Activated CD8-positive, alpha-beta memory T cell treated with anti-CD3 and anti-CD28 coated beads, Interleukin-2, amount 10 ng/mL, durations not matched to agents 7 days and 5 days (primary cell): ENCODE results near the gene UBE2G1. TPM values are rescaled to one million over a fixed set of nuclear protein-coding genes. Genes with fewer than 3 reads are reported as not detected.
"Not testable (repeated sequence)": the region's sequence is repeated elsewhere in the genome, so short reads cannot be mapped to it uniquely, and the experiment has no call there.

Experiments used
- ATAC-seq: fragments of 150-1000 bp; cut with Tn5 transposase; one replicate; pipeline ENCODE4 v1.10.0; 2021; ENCODE audit warnings: moderate library complexity
- CTCF ChIA-PET: fragments of 350-600 bp; sonication (Branson Sonifier 250); formaldehyde crosslinking; loops from one replicate; lab custom pipeline; 2021; ENCODE audit warnings: antibody characterized with exemption; lab: Charles Lee
- DNase-seq: peaks from one replicate; pipeline ENCODE4 v3.0.0-alpha.2; 2020
- H3K27ac Mint-ChIP-seq: one replicate; pipeline ENCODE4 v1.8.0; 2021; ENCODE audit warnings: mild to moderate bottlenecking, mixed read lengths
- H3K27me3 Mint-ChIP-seq: one replicate; pipeline ENCODE4 v1.8.0; 2021; ENCODE audit warnings: mixed read lengths
- H3K36me3 Mint-ChIP-seq: one replicate; pipeline ENCODE4 v1.8.0; 2021; ENCODE audit warnings: mild to moderate bottlenecking, mixed read lengths
- H3K4me1 Mint-ChIP-seq: one replicate; pipeline ENCODE4 v1.8.0; 2021; ENCODE audit warnings: mixed read lengths
- H3K4me3 Mint-ChIP-seq: one replicate; pipeline ENCODE4 v1.8.0; 2021; ENCODE audit warnings: mild to moderate bottlenecking, moderate library complexity, mixed read lengths
- H3K9me3 Mint-ChIP-seq: one replicate; pipeline ENCODE4 v1.8.0; 2022; ENCODE audit warnings: low read depth, mixed read lengths
- total RNA-seq, 2 experiments: library from RNA; stranded (reverse); gene quantifications; one replicate each; pipeline ENCODE4 v1.2.3, GENCODE V29; 2021

Gene UBE2G1
- total RNA-seq, 2 experiments from 2014 or later: 77.1 to 83.0 TPM

DNA sequence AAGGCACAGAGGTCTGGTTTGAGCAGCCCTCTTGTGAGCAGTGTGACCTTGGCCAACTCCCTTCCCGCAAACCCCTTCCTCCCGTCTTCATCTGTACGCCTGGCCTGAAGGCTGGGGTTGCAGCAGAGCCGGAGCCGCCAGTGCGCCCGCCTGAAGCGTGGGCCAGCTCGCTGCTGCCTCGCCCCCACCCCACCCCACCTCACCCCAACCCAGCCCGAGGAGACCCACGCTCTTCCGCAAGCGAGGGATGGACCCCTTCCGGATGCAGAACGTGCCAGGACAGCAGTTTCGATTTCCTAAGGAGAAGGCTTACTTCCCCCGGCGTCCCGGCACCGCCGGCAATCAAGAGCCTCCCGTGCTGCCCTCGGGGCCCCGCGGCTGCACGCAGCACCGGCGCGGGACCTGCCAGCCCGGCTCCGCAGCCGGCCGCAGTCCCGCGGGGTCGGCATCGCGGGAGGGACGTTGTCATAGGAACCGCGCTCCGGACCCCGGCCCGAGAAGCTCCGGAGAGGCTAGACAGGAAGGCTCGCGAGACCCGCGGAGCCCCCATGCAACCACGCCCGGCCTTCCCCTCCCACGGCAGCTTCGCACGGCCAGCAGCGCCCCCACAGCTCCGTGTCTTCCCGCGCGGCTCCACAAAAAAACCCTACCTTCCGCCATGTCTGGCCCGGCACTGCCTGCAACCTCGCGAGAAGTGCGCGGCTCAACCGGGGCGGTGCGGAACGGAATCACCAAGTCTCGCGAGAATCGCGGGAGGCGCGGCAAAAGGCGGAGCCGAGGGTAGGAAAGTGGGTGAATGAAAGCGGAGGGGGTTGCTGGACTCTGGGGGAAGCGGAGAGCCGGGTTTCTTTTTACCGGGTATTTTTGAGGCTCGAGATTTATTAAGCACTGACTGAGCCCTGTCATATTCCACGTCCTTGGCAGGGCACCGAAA is 102.9 kb downstream of the UBE2G1 start, which contains the start of gene ANKFY1:
ANKFY1 (minus strand) TSS at position 698 of the 934 bp plus-strand sequence; CDS start at position 660, 38 bp downstream.
- H3K4me1 Mint-ChIP-seq: peaks cover 41% of the 10 kb centered on the region
- peak within 1 kb of the TSS; percentile 80 for H3K4me3 Mint-ChIP-seq
- peak within 1 kb of the TSS; percentile 89 for H3K27ac Mint-ChIP-seq
- no peaks in the 10 kb centered on the region for H3K27me3 Mint-ChIP-seq
- peaks cover 8% of the 10 kb centered on the region for H3K9me3 Mint-ChIP-seq
- peaks cover 46% of the 10 kb centered on the region for H3K36me3 Mint-ChIP-seq
- CTCF ChIA-PET: interaction anchor here (0.7 to 3.8 kb wide), 9 partner anchors 9 to 147 kb away, joined by 3 to 28 read pairs (median 4); no protein-coding TSS in a partner anchor
- peak; percentile 95 for ATAC-seq
- DNase-seq: peak; percentile 98

DNA sequence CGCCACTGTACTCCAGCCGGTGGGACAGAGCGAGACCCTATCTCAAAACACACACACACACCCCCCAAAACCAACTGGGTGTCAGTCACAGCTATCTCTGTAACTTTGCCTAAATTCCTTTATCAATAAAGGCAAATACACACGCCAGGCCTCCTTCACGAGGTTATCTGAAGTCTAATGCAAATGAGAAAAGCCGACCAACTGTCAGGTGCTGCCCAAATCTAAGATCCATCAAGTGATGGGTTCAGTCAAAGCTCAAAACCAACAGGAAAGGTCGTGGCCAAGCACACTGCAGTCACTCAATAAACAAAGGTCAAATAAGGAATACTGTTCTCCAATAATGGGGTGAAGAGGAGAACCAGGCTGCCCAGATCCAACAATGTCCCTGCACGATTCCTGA is 103.8 kb downstream of the UBE2G1 start:
- Mint-ChIP-seq H3K4me3 (peak overlapping the region; percentile 80), H3K27ac (peak overlapping the region; percentile 73), H3K9me3 (peaks cover 8% of the 10 kb centered on the region), H3K36me3 (peaks cover 49% of the 10 kb centered on the region), H3K4me1 (peaks cover 44% of the 10 kb centered on the region), H3K27me3 (no peaks in the 10 kb centered on the region)
- ATAC-seq: no peak
- no peak for DNase-seq
- CTCF ChIA-PET: interaction anchor here (0.7 to 3.8 kb wide), 7 partner anchors 10 to 148 kb away, joined by 3 to 28 read pairs (median 4); no protein-coding TSS in a partner anchor

DNA sequence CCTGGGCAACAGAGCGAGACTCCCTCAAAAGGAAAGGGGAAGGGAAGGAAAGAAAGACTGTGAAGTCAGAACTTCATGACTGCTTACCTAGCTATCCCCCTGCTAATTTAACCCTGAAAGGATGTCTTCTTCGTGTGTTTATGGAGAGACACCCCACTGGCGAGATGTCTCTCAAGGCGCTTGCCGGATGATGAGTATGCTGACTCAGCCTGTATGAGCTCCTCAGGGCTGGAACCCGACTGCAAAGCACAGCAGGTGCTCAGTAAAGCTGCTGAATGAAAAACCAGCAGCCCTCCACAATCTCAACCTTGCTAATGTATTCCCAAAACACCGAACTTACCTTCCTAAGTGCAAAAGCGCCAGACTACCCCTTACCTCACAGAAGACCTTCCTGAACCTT is 105.0 kb downstream of the UBE2G1 start:
- Mint-ChIP-seq H3K4me1 (peaks cover 56% of the 10 kb centered on the region), H3K9me3 (peaks cover 11% of the 10 kb centered on the region), H3K27me3 (no peaks in the 10 kb centered on the region), H3K4me3 (peak overlapping the region; percentile 27), H3K36me3 (peaks cover 58% of the 10 kb centered on the region), H3K27ac (no peak overlapping the region)
- CTCF ChIA-PET: interaction anchor here (0.6 to 3.8 kb wide), 6 partner anchors 11 to 541 kb away, joined by 3 to 28 read pairs (median 4); no protein-coding TSS in a partner anchor
- no peak for DNase-seq
- ATAC-seq: no peak

DNA sequence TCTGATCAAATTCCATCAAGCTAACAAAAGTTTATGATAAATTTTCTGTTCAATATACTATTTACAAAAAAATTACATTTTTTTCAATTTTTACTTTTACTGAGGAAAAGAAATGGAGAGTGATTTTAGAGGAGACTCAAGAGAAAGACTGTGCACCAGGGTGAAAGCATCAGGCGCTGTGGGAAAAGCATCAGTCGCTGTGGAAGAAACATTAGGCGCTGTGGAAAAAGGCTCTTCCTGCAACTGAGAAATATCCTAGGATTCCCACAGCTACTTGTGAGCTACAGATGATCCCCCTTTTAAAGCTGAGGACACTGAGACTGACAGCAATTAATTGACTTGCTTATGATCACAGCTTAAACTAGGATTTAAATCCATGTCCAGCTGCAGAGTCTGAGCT is 107.6 kb downstream of the UBE2G1 start:
- Mint-ChIP-seq H3K36me3 (peaks cover 67% of the 10 kb centered on the region), H3K4me3 (no peak overlapping the region), H3K27me3 (no peaks in the 10 kb centered on the region), H3K9me3 (peaks cover 11% of the 10 kb centered on the region), H3K27ac (no peak overlapping the region), H3K4me1 (peaks cover 47% of the 10 kb centered on the region)
- no peak for DNase-seq
- CTCF ChIA-PET: interaction anchor here (0.7 to 1.0 kb wide), 2 partner anchors 10 to 59 kb away, joined by 3 to 4 read pairs; no protein-coding TSS in a partner anchor
- ATAC-seq: no peak

DNA sequence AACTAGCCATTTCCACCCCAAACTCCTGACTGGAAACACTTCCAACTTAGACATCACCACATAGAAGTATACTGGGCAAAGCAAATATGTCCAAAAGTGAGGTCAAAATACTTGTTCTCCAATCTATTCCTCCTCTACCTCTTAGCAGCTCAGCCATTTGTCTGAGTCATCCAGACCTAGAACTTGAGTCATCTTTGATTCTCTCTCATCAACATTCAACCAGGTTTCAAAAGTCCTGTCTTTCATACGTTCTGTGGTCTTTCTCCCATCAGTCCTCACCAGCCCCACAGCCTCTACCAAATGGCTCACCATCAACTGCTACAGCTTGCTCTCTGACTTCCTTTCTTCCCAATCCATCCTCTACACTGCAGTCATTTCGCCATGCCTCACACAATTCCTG is 109.5 kb downstream of the UBE2G1 start:
- Mint-ChIP-seq H3K27ac (peak overlapping the region; percentile 15), H3K27me3 (no peaks in the 10 kb centered on the region), H3K36me3 (peaks cover 63% of the 10 kb centered on the region), H3K9me3 (peaks cover 11% of the 10 kb centered on the region), H3K4me3 (no peak overlapping the region), H3K4me1 (peaks cover 44% of the 10 kb centered on the region)
- CTCF ChIA-PET: no interaction called here
- no peak for ATAC-seq
- DNase-seq: no peak

DNA sequence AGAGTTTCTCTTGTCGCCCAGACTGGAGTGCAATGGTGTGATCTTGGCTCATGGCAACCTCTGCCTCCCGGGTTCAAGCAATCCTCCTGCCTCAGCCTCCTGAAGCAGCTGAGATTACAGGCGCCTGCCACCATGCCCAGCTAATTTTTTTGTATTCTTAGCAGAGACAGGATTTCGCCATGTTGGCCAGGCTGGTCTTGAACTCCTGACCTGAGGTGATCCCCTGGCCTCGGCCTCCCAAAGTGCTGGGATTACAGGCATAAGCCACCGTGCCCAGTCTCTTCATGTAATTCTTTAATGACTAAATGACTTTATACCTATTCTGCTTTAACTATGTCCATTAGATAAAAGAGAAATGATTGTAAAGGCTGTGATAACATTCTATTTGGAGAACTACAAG is 111.2 kb downstream of the UBE2G1 start:
- H3K4me1 Mint-ChIP-seq: peaks cover 43% of the 10 kb centered on the region
- not testable (repeated sequence) for ATAC-seq
- H3K36me3 Mint-ChIP-seq: peaks cover 50% of the 10 kb centered on the region

DNA sequence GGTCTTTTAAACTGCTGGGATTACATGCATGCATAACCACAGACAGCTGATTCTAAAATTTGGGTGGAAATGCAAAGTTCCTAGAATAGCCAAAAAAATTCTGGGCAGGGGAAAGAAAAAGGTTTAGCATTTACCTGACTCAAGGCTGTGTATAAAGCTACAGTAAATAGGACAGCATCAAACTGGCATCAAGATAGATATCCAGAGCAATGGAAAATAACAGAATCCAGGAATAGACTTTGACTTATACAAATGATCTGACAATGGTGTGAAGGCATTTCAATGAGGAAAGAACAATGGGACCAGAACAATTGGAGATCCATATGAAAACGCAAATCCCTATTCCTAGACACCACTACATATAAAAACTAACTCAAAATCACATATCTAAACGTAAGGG is 115.6 kb downstream of the UBE2G1 start:
- ATAC-seq (no peak), DNase-seq (no peak)
- CTCF ChIA-PET: interaction anchor here (1.2 to 4.1 kb wide), 5 partner anchors 11 to 162 kb away, joined by 3 to 28 read pairs (median 6); no protein-coding TSS in a partner anchor
- Mint-ChIP-seq H3K9me3 (no peaks in the 10 kb centered on the region), H3K4me1 (peaks cover 41% of the 10 kb centered on the region), H3K36me3 (peaks cover 23% of the 10 kb centered on the region), H3K4me3 (no peak overlapping the region), H3K27ac (no peak overlapping the region), H3K27me3 (no peaks in the 10 kb centered on the region)

More for the DNA sequence above, 111.2 kb downstream of the UBE2G1 start:
- not testable (repeated sequence) for H3K27me3 Mint-ChIP-seq, DNase-seq, H3K27ac Mint-ChIP-seq, H3K4me3 Mint-ChIP-seq, H3K9me3 Mint-ChIP-seq
- CTCF ChIA-PET: interaction anchor here (1.0 kb wide), 1 partner anchor 16 kb away, joined by 4 read pairs; no protein-coding TSS in a partner anchor

DNA sequence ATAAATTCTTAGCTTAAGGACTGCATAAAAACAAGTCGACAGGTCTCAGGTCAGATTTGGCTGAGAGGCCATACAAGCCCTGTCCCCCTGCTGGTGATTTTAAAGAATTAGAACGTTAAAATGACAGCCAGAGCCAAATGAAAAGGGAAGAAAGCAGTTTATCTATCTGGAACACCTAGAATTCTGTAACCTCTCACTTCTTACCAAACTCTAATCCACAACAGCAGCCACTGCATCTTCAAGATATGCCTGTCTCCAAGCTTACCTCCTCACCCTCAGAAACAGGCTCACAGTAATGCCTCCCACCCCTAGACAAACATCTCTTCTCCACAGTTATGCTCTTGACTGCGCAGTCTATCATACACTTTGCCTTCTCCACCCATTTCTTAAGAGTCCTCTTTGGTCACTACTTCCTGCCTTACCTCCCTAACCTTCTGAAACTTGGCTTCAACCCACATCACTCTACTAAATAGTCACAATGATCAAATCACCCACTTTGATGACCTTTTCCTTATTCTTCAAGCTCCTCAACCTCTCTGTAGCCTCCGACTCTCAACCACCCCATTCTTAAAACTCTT is 116.9 kb downstream of the UBE2G1 start:
- CTCF ChIA-PET: interaction anchor here (0.8 to 4.1 kb wide), 8 partner anchors 12 to 163 kb away, joined by 3 to 28 read pairs (median 4); no protein-coding TSS in a partner anchor
- Mint-ChIP-seq H3K9me3 (no peaks in the 10 kb centered on the region), H3K27me3 (no peaks in the 10 kb centered on the region), H3K4me1 (peaks cover 38% of the 10 kb centered on the region), H3K27ac (peak overlapping the region; percentile 7), H3K4me3 (no peak overlapping the region), H3K36me3 (peaks cover 17% of the 10 kb centered on the region)
- peak; percentile 36 for ATAC-seq
- no peak for DNase-seq

DNA sequence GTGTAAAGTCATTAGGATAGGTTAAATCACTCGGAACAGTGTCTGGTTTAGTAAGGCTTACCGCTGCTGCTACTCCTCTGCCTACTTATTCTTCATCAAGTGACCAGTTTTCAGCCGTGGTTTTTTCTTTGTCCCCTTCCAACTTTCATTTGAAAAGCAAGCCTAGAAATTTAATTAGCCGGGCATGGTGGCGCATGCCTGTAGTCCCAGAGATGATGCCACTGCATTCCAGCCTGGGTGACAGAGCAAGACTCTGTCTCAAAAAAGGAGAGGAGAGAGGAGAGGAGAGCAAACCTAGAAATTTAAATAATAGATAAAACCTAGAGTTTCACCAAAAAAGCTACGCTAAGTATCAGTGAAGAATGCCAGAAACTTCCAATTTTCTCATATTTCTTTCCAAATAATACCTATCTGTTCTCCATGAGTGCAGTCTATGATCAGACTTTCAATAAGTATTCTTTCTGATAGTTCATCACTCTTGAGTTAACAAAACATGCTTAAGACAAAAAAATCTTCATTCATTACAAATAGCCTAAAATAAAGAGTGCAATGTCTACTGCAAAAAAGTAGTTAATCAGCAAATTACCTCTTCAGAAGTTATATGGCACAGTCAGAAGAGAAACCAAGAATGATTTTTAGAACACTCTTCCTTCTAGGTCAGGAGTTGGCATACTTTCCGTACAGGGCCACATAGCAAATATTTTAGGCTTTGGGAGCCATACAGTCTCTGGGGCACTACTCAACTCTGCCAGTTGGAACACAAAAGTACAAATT is 117.8 kb downstream of the UBE2G1 start:
- DNase-seq (no peak), ATAC-seq (no peak)
- H3K27me3 Mint-ChIP-seq: no peaks in the 10 kb centered on the region
- no peak overlapping the region for H3K4me3 Mint-ChIP-seq
- peaks cover 18% of the 10 kb centered on the region for H3K36me3 Mint-ChIP-seq
- no peaks in the 10 kb centered on the region for H3K9me3 Mint-ChIP-seq
- CTCF ChIA-PET: interaction anchor here (0.8 to 4.1 kb wide), 8 partner anchors 13 to 164 kb away, joined by 3 to 28 read pairs (median 4); no protein-coding TSS in a partner anchor
- H3K4me1 Mint-ChIP-seq: peaks cover 37% of the 10 kb centered on the region
- no peak overlapping the region for H3K27ac Mint-ChIP-seq

DNA sequence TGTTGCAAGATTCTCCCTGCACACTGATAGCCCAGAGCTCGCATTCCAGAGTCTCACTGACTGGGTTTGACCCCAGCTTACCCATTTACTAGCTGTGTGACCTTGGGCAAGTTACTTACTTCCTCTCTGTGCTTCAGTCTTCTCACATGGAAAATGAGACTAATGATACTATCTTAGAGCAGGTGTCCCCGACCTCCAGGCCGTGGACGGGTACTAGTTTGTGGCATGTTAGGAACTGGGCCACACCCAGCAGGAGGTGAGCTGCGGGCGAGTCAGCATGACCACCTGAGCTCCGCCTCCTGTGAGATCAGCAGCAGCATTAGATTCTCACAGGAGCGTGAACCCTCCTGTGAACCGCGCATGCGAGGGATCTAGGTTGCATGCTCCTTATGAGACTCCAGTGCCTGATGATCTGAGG is 118.5 kb downstream of the UBE2G1 start:
- no peak for ATAC-seq
- no peak overlapping the region for H3K4me3 Mint-ChIP-seq
- H3K4me1 Mint-ChIP-seq: peaks cover 32% of the 10 kb centered on the region
- H3K27me3 Mint-ChIP-seq: no peaks in the 10 kb centered on the region
- H3K27ac Mint-ChIP-seq: no peak overlapping the region
- CTCF ChIA-PET: interaction anchor here (1.0 to 1.4 kb wide), 6 partner anchors 14 to 56 kb away, joined by 3 to 6 read pairs (median 4); no protein-coding TSS in a partner anchor
- no peaks in the 10 kb centered on the region for H3K9me3 Mint-ChIP-seq
- no peak for DNase-seq
- H3K36me3 Mint-ChIP-seq: peaks cover 14% of the 10 kb centered on the region

DNA sequence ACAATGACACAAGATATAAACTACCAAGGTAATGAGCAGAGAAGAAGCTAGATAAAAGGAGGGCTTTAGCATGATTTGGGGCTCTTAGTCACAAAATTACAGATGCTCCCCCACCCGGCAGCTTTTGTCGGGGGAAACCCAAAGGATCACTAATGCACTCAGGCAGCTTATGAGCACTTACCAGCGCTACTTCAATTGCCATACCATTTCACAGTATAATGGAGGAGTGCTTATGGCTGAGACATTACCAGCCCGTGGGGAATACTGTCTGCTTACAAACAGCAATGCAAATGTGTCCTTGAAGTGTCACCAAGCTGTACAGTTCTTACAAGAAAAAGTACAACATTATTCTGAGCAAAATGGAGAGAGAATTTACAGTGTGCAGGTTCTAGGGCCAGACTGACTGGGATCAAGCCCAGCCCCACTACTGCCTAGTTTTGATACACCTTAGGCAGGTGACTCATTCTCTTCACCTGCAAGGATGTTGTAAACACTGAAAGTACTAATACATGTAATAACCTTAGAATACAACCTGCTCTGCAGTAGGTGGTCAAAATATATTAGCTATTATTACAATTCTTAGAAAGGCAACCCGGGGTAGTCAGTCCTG is 119.0 kb downstream of the UBE2G1 start:
- DNase-seq: no peak
- Mint-ChIP-seq H3K36me3 (peaks cover 18% of the 10 kb centered on the region), H3K9me3 (no peaks in the 10 kb centered on the region), H3K27ac (no peak overlapping the region), H3K27me3 (no peaks in the 10 kb centered on the region), H3K4me3 (no peak overlapping the region), H3K4me1 (peaks cover 30% of the 10 kb centered on the region)
- no peak for ATAC-seq
- CTCF ChIA-PET: interaction anchor here (1.0 to 1.4 kb wide), 7 partner anchors 15 to 56 kb away, joined by 3 to 6 read pairs (median 3); no protein-coding TSS in a partner anchor

DNA sequence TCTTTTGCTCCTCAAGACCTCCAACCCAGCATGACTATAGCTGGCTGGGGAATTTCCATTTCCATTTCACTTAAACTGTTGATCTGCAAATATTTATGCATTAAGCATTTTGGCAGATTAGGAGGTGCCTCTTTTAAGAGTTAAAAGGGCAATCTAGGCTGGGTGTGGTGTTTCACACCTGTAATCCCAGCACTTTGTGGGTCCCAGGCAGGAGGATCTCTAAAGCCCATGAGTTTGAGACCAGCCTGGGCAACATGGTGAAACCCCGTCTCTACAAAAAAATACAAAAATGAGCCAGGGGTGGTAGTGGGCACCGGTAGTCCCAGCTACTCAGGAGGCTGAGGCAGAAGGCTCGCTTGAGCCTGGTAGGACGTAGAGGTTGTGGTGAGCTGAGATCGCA is 119.8 kb downstream of the UBE2G1 start:
- Mint-ChIP-seq H3K27me3 (no peaks in the 10 kb centered on the region), H3K27ac (no peak overlapping the region), H3K9me3 (no peaks in the 10 kb centered on the region), H3K4me1 (peaks cover 28% of the 10 kb centered on the region), H3K36me3 (peaks cover 19% of the 10 kb centered on the region), H3K4me3 (no peak overlapping the region)
- DNase-seq (no peak), ATAC-seq (no peak)
- CTCF ChIA-PET: interaction anchor here (1.0 to 1.4 kb wide), 6 partner anchors 16 to 57 kb away, joined by 3 to 6 read pairs (median 3); no protein-coding TSS in a partner anchor
